Posterior cingulate gyrus (tissue), 11 donors: ENCODE measurements around the gene OR2T2.
"Not testable (repeated sequence)": the region's sequence is repeated elsewhere in the genome, so short reads cannot be mapped to it uniquely, and the experiment has no call there.

Source experiments
- DNase-seq, 10 donors: peaks; one replicate each; pipeline versions ENCODE4 v3.0.0 to v3.0.0-alpha.2; 2020 to 2021; ENCODE audit warnings: mixed read lengths in 3 of 10
- intact Hi-C: fragments of 100-400 bp; cut with DNase I; formaldehyde crosslinking; loops from one replicate; pipeline ENCODE4 v1.15.1; 2023

OR2T2 gene

GRCh38 chr1:248445399-248445798, at the start of gene OR2T2:
Gene OR2T2, plus strand, starts transcription at chr1:248445637. Its CDS starts 7,161 bp downstream, at chr1:248452798.
- intact Hi-C loops: not testable (repeated sequence)

GRCh38 chr1:248402748-248403147, 42.7 kb upstream of the OR2T2 start, which contains the start of gene OR2T1:
Gene OR2T1, plus strand, starts transcription at chr1:248403048. Its CDS starts 3,100 bp downstream, at chr1:248406148.
- intact Hi-C loops: no loop called here
- DNase-seq: no peak

More at GRCh38 chr1:248445399-248445798, at the start of gene OR2T2:
- not testable (repeated sequence) for DNase-seq

GRCh38 chr1:248404024-248404423, 41.4 kb upstream of the OR2T2 start:
- no peak for DNase-seq
- intact Hi-C loops: no loop called here

DNA sequence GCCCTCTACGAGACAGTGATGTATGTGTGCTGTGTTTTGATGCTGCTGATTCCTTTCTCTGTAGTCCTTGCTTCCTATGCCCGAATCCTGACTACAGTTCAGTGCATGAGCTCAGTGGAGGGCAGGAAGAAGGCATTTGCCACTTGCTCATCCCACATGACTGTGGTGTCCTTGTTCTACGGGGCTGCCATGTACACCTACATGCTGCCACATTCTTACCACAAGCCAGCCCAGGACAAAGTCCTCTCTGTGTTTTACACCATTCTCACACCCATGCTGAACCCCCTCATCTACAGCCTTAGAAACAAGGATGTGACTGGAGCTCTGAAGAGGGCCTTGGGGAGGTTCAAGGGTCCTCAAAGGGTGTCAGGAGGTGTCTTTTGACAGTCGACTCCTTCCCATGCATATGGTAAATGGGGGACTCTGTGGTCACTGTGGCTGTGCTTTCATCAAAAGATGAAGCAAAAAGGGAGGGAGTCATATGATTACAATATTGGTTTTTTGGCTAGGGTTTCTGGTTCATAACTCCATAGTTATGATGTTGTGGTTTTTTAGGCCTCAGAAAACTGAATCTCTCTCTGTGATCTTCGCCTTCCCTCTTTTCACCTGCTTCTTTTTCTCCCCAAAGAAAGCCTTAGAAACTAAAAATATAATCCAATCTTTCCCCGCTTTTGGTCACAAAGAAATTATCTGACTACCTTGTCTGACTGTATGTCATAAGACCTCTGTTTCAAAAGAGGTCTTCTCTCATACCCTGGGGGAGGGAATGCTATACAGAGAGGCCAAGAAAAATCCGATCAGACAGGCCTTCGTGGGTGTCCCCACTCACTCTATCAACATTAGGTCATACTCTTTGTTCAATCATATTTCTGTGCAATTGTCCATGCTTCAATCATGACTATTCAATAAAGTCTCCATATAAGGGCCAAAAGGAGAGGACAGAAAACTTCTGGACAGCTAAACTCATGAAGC, 38.4 kb upstream of the OR2T2 start:
- no peak for DNase-seq
- intact Hi-C loops: no loop called here

- no peak for DNase-seq
- intact Hi-C loops: no loop called here
Observed at GRCh38 chr1:248416226-248416625, 29.2 kb upstream of the OR2T2 start.

- intact Hi-C loops: no loop called here
- no peak for DNase-seq
Observed at GRCh38 chr1:248417854-248418253, 27.6 kb upstream of the OR2T2 start.

DNA sequence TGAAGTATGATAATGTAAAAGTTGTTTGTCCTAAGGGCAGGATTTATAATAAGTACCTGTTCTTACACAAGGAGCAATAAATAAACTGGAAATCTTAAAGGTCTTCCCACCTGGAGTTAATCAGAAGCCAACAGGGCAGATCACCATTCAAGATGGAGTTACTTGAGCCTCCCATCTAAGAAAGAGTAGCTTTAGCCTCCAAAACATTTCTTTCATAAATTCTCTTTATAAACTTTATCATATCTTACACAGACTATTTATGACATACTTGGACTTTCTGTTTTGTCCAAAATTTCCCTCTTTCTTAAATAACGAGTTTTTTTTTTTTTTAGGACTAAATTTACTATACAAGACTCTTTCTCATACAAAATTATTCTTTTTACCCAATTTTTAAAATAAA, 24.1 kb upstream of the OR2T2 start:
- intact Hi-C loops: no loop called here
- DNase-seq: no peak

- DNase-seq, intact Hi-C loops: not testable (repeated sequence)
Observed at GRCh38 chr1:248427526-248428191, 17.8 kb upstream of the OR2T2 start.

DNA sequence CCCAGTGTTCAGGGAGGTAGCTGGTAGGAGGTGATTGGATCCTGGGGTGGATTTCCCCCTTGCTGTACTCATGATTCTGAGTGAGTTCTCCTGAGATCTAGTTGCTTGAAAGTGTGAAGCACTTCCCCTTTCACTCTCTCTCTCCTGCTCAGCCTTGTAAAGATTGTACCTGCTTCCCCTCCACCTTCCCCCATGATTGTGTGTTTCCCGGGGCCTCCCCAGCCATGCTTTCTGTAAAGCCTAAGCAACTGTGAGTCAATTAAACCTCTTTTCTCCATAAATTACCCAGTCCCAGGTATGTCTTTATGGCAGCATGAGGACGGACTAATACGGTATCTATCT, 17.3 kb upstream of the OR2T2 start:
- intact Hi-C loops, DNase-seq: not testable (repeated sequence)

- intact Hi-C loops, DNase-seq: not testable (repeated sequence)
Observed at GRCh38 chr1:248431683-248432082, 13.8 kb upstream of the OR2T2 start.

- intact Hi-C loops, DNase-seq: not testable (repeated sequence)
Observed at GRCh38 chr1:248432201-248432600, 13.2 kb upstream of the OR2T2 start.

GRCh38 chr1:248433811-248434415, 11.5 kb upstream of the OR2T2 start:
- intact Hi-C loops: not testable (repeated sequence)
- peak in 1 of 10 donors; percentile 42 for DNase-seq

GRCh38 chr1:248434913-248435312, 10.5 kb upstream of the OR2T2 start:
- DNase-seq, intact Hi-C loops: not testable (repeated sequence)

DNA sequence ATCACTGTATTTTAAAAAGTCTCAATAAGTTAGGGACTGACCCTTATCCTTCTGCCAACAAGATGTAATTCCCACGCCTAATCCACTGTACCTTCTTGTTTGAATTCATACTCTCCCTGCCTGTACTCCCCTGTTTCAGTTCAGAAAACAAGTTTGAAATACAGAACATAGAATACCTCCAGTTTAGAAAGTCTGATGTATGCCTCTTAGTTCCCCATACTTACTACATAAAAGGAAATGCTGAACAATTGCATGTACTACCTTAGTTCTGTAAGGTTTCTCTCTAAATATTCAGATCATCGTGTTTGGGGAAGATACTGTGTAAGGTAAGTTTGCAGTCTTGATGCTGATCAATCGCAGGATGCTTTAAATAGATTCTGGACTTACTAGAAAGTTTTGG, 9.1 kb upstream of the OR2T2 start:
- DNase-seq, intact Hi-C loops: not testable (repeated sequence)

DNA sequence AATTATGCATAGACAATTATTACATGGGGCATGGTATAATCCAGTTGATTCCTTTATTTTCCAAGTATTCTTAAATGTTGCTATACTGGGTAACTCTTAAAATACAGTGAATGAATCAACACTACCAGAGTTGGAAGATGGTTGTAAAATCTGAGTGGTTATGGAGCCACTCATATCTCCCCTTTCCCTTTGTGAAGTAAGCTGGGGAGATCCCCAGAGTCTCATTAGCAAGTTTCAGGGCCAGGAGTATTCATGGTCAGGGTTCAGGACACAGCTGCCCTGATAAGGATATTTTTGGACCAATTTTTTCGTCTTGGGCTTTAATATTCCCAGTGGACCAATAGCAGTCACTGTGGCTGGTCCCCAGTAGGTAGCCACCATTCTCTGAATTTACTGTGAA, 6.8 kb upstream of the OR2T2 start:
- DNase-seq, intact Hi-C loops: not testable (repeated sequence)

- intact Hi-C loops, DNase-seq: not testable (repeated sequence)
Observed at GRCh38 chr1:248439283-248439682, 6.2 kb upstream of the OR2T2 start.

GRCh38 chr1:248442500-248443277, 2.7 kb upstream of the OR2T2 start:
- not testable (repeated sequence) for DNase-seq

GRCh38 chr1:248444603-248445002, 834 bp upstream of the OR2T2 start:
- intact Hi-C loops, DNase-seq: not testable (repeated sequence)

More at GRCh38 chr1:248442500-248443277, 2.7 kb upstream of the OR2T2 start:
- intact Hi-C loops: not testable (repeated sequence)

- intact Hi-C loops, DNase-seq: not testable (repeated sequence)
Observed at GRCh38 chr1:248448409-248449074, 3.1 kb downstream of the OR2T2 start.
